HG02840 (cell line): ENCODE data around the gene MED20.

Experiments used
- ATAC-seq: cut with Tn5 transposase; IDR thresholded peaks from one replicate; pipeline ENCODE4 v1.9.1; 2021; ENCODE audit warnings: mild to moderate bottlenecking, moderate library complexity, moderate number of reproducible peaks; ENCODE audit not compliant: unreplicated experiment, low FRiP score

MED20 gene

GRCh38 chr6:41914869-41915530, 5.9 kb downstream of the MED20 start:
- ATAC-seq = no peak

DNA sequence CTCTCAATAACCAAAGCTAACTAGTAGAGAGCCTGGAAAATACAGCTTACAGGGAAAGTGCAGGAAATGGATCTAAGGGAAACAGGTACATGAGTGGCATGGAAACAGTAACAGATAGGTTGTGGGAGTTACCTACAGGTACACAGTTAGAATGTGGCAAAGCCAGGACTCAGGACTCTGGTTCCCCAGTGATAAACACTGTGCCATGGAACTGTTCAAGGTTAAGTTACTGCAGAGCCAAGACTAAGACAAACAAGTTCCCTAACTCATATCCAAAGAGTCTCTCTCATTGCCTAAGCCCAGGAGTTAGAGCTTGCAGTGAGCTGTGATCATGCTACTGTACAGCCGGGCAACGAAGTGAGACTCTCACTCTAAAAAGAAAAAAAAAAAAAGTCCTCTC, 6.6 kb downstream of the MED20 start:
- no peak for ATAC-seq

DNA sequence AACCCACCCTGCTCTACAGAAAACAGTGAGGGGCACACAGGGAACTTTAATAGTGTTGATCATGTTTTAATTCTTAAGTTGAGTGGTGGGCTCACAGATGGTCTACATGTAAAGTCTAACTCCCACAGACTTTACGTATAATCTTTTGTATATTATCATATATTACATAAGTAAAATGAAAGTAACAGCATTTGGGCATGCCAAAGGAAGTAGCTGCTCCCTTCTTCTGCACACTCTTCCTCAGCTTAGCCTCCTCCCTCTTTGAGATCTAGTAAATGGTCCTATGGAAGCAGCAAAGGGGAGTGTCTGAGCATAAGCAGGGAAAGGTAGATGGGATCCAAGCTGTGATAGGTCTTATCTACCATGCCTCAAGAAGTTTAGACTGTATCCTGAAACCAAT, 11.2 kb downstream of the MED20 start:
- ATAC-seq = no peak

GRCh38 chr6:41901882-41902519, 18.9 kb downstream of the MED20 start:
- ATAC-seq = no peak

GRCh38 chr6:41900861-41901260, 20.1 kb downstream of the MED20 start:
- ATAC-seq = no peak

GRCh38 chr6:41896281-41896680, 24.7 kb downstream of the MED20 start:
- ATAC-seq = no peak

DNA sequence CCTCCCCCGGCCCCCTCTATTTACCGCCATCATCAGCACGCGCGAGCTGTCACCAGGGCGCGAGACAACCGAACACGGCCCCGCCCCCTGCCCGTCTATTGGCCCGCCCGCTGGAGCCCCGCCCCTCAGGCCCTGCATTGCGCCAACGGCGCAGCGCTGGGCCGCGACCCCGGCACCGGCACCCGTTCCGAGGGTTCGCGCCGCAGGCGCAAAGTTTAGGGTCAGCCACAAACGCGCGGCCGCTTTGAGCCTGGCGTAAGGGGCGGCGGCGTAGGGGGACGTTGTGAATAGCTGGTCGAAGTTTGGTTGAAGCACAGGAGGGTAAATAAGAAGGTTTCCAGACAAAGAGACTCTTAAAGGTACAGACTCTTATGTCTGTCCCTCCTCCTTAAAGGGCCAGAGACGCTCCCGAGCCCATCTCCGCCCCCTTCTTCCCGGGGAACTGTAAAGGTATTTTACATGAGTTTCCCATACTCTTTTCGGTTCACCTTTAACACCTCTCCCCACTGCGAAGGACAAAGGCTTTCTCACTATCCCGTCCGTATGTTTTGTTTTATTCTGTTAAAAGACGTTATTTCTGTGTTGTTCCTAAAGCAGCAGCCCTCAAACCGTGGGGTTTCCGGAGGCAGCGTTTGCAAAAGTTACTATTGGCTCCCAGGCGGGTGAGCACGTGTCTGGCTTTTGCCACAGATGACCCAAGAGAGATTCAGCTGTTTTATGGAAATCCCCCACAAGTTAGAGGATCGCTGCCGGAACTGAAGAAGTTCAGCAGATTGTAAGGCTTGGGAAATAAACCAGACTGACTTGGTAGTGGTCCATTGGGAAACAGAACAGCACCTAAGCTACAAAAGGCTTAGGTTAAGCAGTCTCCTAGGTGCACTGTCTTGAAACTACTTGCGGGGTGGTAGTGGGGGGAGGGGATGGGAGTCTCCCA, 25.4 kb downstream of the MED20 start, which contains the start of gene USP49:
TSS of gene USP49 (minus strand) at position 76 of the 934 bp plus-strand sequence. CDS start 88,392 bp downstream, outside the sequence.
- ATAC-seq = peak; percentile 82

- ATAC-seq = peak; percentile 13
Measured at GRCh38 chr6:41894366-41895299, 26.3 kb downstream of the MED20 start.

DNA sequence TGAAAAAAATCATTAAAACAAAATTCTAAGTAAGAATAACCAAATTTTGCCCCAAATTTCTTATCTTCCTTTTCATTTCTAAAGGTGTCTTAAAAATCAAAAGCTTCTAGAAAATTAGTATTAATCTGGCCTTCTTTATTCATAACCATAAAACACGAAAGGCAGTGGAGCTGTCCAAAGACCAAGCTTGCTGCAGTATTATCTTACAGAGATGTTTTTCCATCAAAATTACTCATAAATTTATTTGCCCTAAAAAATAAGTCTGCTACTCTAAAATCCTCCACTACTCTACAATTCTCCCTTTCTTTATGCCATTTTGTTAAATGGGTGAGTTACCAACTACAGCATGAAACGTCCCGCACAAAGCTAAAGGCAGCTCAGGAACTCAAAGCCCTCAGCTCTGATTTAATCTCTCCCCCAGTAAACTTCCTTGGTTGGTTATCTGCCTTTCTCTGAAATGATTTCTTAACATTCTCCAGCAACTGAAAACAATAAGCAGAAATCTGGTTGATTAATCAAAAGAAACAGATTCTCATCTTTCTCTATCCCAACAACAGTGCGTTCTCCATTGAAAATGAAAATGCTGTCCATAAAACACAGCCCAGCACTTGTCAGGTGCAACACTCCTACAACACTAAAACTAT, 27.9 kb downstream of the MED20 start:
- ATAC-seq = no peak

GRCh38 chr6:41887331-41887751, 33.6 kb downstream of the MED20 start:
- no peak for ATAC-seq

DNA sequence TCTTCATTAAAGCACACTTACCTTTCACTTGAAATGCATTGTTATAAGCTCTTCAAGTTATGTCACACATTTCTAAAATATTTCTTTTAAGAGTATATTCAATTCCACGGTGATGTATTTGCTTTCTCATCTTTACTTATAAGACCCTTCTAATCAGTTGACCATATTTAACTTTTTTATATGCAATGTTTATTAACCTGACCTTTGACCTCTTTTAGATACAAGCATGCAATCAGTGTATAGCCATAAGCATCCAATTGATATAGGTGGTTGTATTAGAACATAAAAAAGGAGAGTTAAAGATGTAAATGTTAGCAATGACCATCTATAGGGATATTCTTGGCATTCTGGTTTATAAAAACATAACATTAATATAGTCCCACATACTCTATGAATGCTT, 35.0 kb downstream of the MED20 start:
- ATAC-seq = no peak

- no peak for ATAC-seq
Measured at GRCh38 chr6:41884957-41885356, 36.0 kb downstream of the MED20 start.

GRCh38 chr6:41881506-41881905, 39.4 kb downstream of the MED20 start:
- no peak for ATAC-seq

DNA sequence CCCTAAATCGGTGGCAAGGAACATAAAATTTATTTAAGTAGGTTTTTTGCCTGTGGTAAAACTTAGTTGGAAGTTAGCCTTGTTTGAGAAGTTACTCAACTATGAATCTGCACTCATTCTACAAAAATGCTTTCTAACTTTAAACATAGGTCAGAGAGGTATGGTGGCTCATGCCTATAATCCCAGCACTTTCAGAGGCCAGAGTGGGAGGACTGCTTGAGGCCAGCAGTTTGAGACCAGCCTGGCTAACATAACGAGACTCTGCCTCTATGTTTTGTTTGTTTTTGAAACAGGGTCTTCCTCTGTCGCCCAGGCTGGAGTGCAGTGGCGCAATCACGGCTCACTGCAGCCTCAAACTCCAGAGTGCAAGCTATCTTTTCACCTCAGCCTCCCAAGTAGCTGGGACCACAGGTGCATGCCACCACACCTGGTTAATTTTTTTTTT, 42.0 kb downstream of the MED20 start:
- ATAC-seq = no peak

- no peak for ATAC-seq
Measured at GRCh38 chr6:41878246-41878645, 42.7 kb downstream of the MED20 start.

DNA sequence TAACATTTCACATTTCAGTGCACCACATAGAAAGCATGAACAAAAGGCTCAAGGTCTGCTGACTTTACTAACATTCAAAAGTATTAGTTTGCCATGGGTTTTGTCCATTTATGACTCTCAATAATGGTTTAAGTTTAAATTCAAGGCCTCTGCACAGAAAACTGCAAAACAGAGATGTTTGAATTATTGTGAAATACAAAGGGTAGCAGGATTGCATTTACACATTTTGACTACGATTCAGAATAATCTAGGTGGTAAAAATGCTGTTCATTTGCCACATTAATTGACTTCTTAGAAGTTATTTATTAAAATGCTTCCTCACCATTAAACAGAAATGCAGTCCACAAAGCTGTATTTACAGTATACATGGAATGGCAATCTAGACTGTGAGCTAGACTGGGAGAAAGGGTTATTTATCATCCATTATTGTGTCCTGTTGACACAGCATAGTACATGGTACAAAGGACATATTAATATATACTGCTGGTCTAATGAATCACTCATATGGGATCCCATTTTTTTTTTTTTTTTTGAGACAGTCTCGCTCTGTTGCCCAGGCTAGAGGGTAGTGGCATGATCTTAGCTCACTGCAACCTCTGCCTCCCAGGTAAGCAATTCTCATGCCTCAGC, 43.8 kb downstream of the MED20 start:
- no peak for ATAC-seq

DNA sequence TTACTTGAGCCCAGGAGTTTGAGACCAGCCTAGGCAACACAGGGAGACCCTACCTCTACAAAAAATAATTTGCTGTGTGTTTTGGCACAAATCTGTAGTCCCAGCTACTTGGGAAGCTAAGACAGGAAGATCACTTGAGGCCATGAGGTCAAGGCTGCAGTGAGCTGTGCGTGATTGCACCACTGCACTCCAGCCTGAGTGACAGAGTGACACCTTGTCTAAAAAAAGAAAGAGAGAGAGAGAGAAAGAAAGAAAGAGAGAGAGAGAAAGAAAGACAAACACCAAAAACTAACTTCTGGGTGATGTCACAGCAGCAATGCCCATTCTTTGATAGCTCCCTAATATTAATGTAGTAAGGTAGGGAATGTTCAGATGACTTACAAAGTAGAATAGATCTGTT, 46.2 kb downstream of the MED20 start:
- ATAC-seq = no peak

DNA sequence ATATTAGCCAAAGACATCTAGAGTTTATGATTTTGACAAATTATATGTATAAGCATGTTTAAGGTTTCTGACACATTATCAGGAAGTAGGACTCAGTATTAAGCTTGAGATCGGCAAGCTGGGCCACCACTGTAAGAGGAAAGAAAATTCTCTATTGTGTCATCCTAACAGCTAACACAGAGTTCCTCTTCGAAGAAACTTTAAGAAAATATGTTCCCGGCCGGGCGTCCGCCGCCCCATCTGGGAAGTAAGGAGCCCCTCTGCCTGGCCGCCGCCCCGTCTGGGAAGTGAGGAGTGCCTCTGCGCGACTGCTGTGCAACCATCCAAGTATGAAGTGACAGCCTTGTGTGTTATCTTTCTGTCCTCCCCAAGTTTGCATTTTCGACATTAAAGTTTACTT, 48.8 kb downstream of the MED20 start:
- ATAC-seq = no peak

- no peak for ATAC-seq
Measured at GRCh38 chr6:41871691-41872090, 49.2 kb downstream of the MED20 start.
